GM23248 (cell line): ENCODE measurements around the gene ZNHIT3.

ENCODE experiments used
- EZH2 ChIP-seq: fragments of 200-600 bp; sonication (generic); IDR thresholded peaks from 2 replicates; pipeline ENCODE4 v1.6.1; 2018; ENCODE audit warnings: antibody characterized with exemption, mild to moderate bottlenecking; ENCODE audit not compliant: insufficient read depth, poor library complexity, severe bottlenecking
- EZH2phosphoT487 ChIP-seq: fragments of 200-600 bp; sonication (generic); IDR thresholded peaks from 2 replicates; pipeline ENCODE4 v1.6.1; 2018; ENCODE audit warnings: antibody characterized with exemption, moderate library complexity, mild to moderate bottlenecking, low read depth; ENCODE audit not compliant: insufficient read depth

DNA sequence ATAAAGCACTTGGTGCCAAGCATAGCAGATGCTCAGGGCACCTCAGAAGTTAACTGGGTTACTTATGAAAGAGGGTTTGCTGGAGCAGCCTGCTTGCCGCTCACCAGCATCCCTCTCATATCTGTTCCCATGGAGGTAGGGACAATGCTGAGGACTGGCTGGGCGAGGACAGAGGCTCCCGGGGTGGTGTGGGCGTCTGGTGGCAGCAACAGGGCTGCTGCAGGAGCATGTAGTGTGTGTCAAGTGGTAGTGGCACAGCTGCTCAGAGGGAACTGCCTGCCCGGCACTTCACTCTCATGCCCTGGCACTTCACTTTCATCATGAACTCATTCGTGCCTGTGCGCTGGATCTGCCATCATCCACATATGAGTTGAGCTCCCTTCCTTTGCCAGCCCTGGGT lies 26.9 kb upstream of the ZNHIT3 start:
- TF ChIP-seq EZH2 (no peak), EZH2phosphoT487 (no peak)
